Activated B cell treated with CpG ODN at 0.5 μM for 24 hours (primary cell): ENCODE measurements around the gene CCDC3. TPM values are rescaled to one million over a fixed set of nuclear protein-coding genes. Genes with fewer than 3 reads are reported as not detected.

Experiments
- ATAC-seq: fragments of 200-7000 bp; cut with Tn5 transposase; one replicate; pipeline ENCODE4 v1.10.0; 2021; ENCODE audit warnings: low read depth, mild to moderate bottlenecking, moderate library complexity
- CTCF ChIA-PET: fragments of 350-600 bp; sonication (Branson Sonifier 250); formaldehyde crosslinking; loops from one replicate; lab custom pipeline; 2021; ENCODE audit warnings: antibody characterized with exemption; lab: Charles Lee
- POLR2A ChIA-PET: fragments of 350-600 bp; sonication (Branson Sonifier 250); formaldehyde crosslinking; loops from one replicate; lab custom pipeline; 2021; ENCODE audit warnings: antibody characterized with exemption; lab: Charles Lee
- DNase-seq: peaks from one replicate; pipeline ENCODE4 v3.0.0; 2022
- H3K27ac Mint-ChIP-seq: one replicate; pipeline ENCODE4 v1.8.0; 2020; ENCODE audit warnings: mixed read lengths
- H3K27me3 Mint-ChIP-seq: one replicate; pipeline ENCODE4 v1.8.0; 2021; ENCODE audit warnings: mixed read lengths
- H3K36me3 Mint-ChIP-seq: one replicate; pipeline ENCODE4 v1.8.0; 2021; ENCODE audit warnings: low read depth, mixed read lengths
- H3K4me1 Mint-ChIP-seq: one replicate; pipeline ENCODE4 v1.8.0; 2021; ENCODE audit warnings: mixed read lengths
- H3K4me3 Mint-ChIP-seq: one replicate; pipeline ENCODE4 v1.8.0; 2020; ENCODE audit warnings: mild to moderate bottlenecking, mixed read lengths
- H3K9me3 Mint-ChIP-seq: one replicate; pipeline ENCODE4 v1.8.0; 2020; ENCODE audit warnings: mixed read lengths
- intact Hi-C: fragments of 100-400 bp; cut with micrococcal nuclease; formaldehyde crosslinking; loops from one replicate; pipeline ENCODE4 v1.15.1; 2024
- total RNA-seq: library from RNA; stranded (reverse); gene quantifications from 2 replicates; pipeline ENCODE4 v1.2.3, GENCODE V29; 2022
- TF ChIP-seq, protein P1 (sequence below): fragments of 200-600 bp; IDR thresholded peaks from one replicate; pipeline ENCODE4 v1.8.0; 2022; ENCODE audit warnings: antibody characterized with exemption, mild to moderate bottlenecking

Gene CCDC3
- total RNA-seq, 1 donor from 2014 or later, result 0.07 TPM

DNA sequence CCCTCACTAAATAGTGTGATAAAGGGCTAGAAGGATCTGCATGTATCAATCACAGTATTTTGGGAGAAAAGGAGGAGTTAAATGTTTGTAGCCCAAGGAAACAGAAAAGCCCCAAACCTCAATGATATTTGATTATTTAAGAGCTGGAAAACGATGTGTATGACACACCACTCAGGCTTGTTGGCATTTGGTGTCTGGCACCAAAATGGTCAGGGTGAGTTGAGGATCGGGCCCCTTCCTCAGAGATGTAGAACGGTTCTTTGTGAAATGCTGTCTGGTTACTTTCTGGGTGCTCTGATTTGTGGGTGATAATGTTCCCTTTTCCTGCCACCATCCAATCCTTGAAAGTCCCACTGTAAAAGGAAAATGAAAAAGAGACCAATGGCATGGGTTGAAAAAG is 113.7 kb downstream of the CCDC3 start:
- DNase-seq (no peak), ATAC-seq (no peak)
- Mint-ChIP-seq H3K4me1 (no peaks in the 10 kb centered on the region), H3K9me3 (peaks cover 3% of the 10 kb centered on the region), H3K36me3 (no peaks in the 10 kb centered on the region), H3K4me3 (no peak overlapping the region), H3K27me3 (peaks cover 10% of the 10 kb centered on the region), H3K27ac (no peak overlapping the region)
- TF ChIP-seq, protein P1, sequence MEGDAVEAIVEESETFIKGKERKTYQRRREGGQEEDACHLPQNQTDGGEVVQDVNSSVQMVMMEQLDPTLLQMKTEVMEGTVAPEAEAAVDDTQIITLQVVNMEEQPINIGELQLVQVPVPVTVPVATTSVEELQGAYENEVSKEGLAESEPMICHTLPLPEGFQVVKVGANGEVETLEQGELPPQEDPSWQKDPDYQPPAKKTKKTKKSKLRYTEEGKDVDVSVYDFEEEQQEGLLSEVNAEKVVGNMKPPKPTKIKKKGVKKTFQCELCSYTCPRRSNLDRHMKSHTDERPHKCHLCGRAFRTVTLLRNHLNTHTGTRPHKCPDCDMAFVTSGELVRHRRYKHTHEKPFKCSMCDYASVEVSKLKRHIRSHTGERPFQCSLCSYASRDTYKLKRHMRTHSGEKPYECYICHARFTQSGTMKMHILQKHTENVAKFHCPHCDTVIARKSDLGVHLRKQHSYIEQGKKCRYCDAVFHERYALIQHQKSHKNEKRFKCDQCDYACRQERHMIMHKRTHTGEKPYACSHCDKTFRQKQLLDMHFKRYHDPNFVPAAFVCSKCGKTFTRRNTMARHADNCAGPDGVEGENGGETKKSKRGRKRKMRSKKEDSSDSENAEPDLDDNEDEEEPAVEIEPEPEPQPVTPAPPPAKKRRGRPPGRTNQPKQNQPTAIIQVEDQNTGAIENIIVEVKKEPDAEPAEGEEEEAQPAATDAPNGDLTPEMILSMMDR, result no peak
- ChIA-PET CTCF (no interaction called here), POLR2A (no interaction called here)
- intact Hi-C loops, result no loop called here

- intact Hi-C loops, result no loop called here
- peaks cover 19% of the 10 kb centered on the region for H3K27me3 Mint-ChIP-seq
Observed at GRCh38 chr10:12884851-12885250, 116.7 kb downstream of the CCDC3 start.

GRCh38 chr10:12880423-12880822 is 121.1 kb downstream of the CCDC3 start:
- TF ChIP-seq, protein P1, result no peak
- Mint-ChIP-seq H3K4me1 (no peaks in the 10 kb centered on the region), H3K27ac (no peak overlapping the region), H3K27me3 (peaks cover 18% of the 10 kb centered on the region), H3K4me3 (no peak overlapping the region), H3K9me3 (no peaks in the 10 kb centered on the region), H3K36me3 (no peaks in the 10 kb centered on the region)
- no peak for DNase-seq
- CTCF ChIA-PET, result no interaction called here
- POLR2A ChIA-PET, result no interaction called here
- no peak for ATAC-seq
- intact Hi-C loops, result no loop called here

More at GRCh38 chr10:12884851-12885250, 116.7 kb downstream of the CCDC3 start:
- H3K27ac Mint-ChIP-seq, result no peak overlapping the region
- ATAC-seq, result no peak
- no peak overlapping the region for H3K4me3 Mint-ChIP-seq
- DNase-seq, result no peak
- no peaks in the 10 kb centered on the region for H3K36me3 Mint-ChIP-seq
- CTCF ChIA-PET, result no interaction called here
- POLR2A ChIA-PET, result no interaction called here
- H3K9me3 Mint-ChIP-seq, result no peaks in the 10 kb centered on the region
- TF ChIP-seq, protein P1, result no peak
- no peaks in the 10 kb centered on the region for H3K4me1 Mint-ChIP-seq

DNA sequence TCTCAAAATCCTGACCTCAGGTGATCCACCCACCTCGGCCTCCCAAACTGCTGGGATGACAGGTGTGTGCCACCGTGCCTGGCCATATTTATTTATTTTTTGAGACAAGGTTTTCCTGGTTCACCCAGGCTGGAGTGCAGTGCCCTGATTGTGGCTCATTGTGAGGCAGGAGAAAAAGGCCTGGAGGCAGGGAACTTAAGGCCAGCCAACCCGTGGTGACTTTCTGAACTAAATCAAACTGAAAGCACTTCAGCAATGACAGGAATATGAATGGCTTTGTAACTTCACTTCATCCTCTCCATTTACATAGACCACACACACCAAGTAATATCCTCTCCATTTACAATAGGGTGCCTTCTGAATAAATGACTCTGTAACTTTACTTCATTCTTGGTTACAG is 124.4 kb downstream of the CCDC3 start:
- ATAC-seq, result no peak
- H3K27me3 Mint-ChIP-seq, result peaks cover 11% of the 10 kb centered on the region
- no peak overlapping the region for H3K4me3 Mint-ChIP-seq
- H3K27ac Mint-ChIP-seq, result no peak overlapping the region
- TF ChIP-seq, protein P1, result no peak
- ChIA-PET POLR2A (no interaction called here), CTCF (no interaction called here)
- no peak for DNase-seq
- intact Hi-C loops, result no loop called here
- H3K4me1 Mint-ChIP-seq, result no peaks in the 10 kb centered on the region
- no peaks in the 10 kb centered on the region for H3K9me3 Mint-ChIP-seq
- H3K36me3 Mint-ChIP-seq, result no peaks in the 10 kb centered on the region

GRCh38 chr10:12876266-12876665 is 125.2 kb downstream of the CCDC3 start:
- TF ChIP-seq, protein P1, result no peak
- Mint-ChIP-seq H3K4me1 (no peaks in the 10 kb centered on the region), H3K27ac (no peak overlapping the region), H3K27me3 (peaks cover 7% of the 10 kb centered on the region), H3K4me3 (no peak overlapping the region), H3K9me3 (no peaks in the 10 kb centered on the region), H3K36me3 (no peaks in the 10 kb centered on the region)
- no peak for ATAC-seq
- CTCF ChIA-PET, result no interaction called here
- POLR2A ChIA-PET, result no interaction called here
- intact Hi-C loops, result no loop called here
- no peak for DNase-seq
